SK-N-SH (cell line): ENCODE data around the gene CARS2.

Experiments
- CTCF ChIP-seq: fragments of 200-600 bp; sonication (generic); IDR thresholded peaks from 2 replicates; pipeline ENCODE4 v1.6.1; 2017; ENCODE audit warnings: antibody characterized with exemption, mild to moderate bottlenecking, moderate library complexity
- EP300 ChIP-seq, 2 experiments: IDR thresholded peaks; 2 replicates each; pipeline versions ENCODE4 v1.4.0 to v1.6.1; 2012; ENCODE audit warnings: borderline replicate concordance in 1 of 2, low read depth in 1 of 2, low read length in 1 of 2
- GABPA ChIP-seq: IDR thresholded peaks from 2 replicates; pipeline ENCODE4 v1.4.0; 2012; ENCODE audit warnings: low read depth, mild to moderate bottlenecking
- MAX ChIP-seq: IDR thresholded peaks from 2 replicates; pipeline ENCODE4 v1.4.0; 2012; ENCODE audit warnings: low read depth
- MXI1 ChIP-seq: IDR thresholded peaks from 2 replicates; pipeline ENCODE4 v1.6.1; 2012; ENCODE audit warnings: mild to moderate bottlenecking, low read depth, low read length, improper control_type of control experiment
- NRF1 ChIP-seq: IDR thresholded peaks from 2 replicates; pipeline ENCODE4 v1.6.1; 2012; ENCODE audit warnings: low read depth, mild to moderate bottlenecking, low read length
- PBX3 ChIP-seq: IDR thresholded peaks from 2 replicates; pipeline ENCODE4; 2012
- POLR2AphosphoS5 ChIP-seq: IDR thresholded peaks from 2 replicates; pipeline ENCODE4 v1.6.1; 2012; ENCODE audit warnings: low read depth, low read length
- RAD21 ChIP-seq: IDR thresholded peaks from 2 replicates; pipeline ENCODE4 v1.6.1; 2012; ENCODE audit warnings: mild to moderate bottlenecking, low read length
- RCOR1 ChIP-seq: fragments of 150-350 bp; IDR thresholded peaks from 2 replicates; pipeline ENCODE4 v1.6.1; 2017; ENCODE audit warnings: antibody characterized with exemption, low read length
- REST ChIP-seq: IDR thresholded peaks from 2 replicates; pipeline ENCODE4 v1.6.1; 2012; ENCODE audit warnings: mild to moderate bottlenecking, low read depth, low read length, moderate library complexity
- RFX5 ChIP-seq: IDR thresholded peaks from 2 replicates; pipeline ENCODE4 v1.6.1; 2012; ENCODE audit warnings: mild to moderate bottlenecking, improper control_type of control experiment, low read length
- TAF1 ChIP-seq: IDR thresholded peaks from 2 replicates; pipeline ENCODE4 v1.6.1; 2012; ENCODE audit warnings: low read depth, mild to moderate bottlenecking, low read length, moderate library complexity, borderline replicate concordance
- TCF12 ChIP-seq: IDR thresholded peaks from 2 replicates; pipeline ENCODE4 v1.4.0; 2012

GRCh38 chr13:110666255-110666533 lies 39.7 kb downstream of the CARS2 start:
- TF ChIP-seq REST (no peak), TCF12 (no peak), NRF1 (no peak), CTCF (no peak), RAD21 (no peak), TAF1 (no peak), GABPA (no peak), EP300 (IDR thresholded peaks at IDR 0.05; ENCODE audit: borderline replicate concordance in 1 of 2, low read depth in 1 of 2, low read length in 1 of 2) (no peak), POLR2AphosphoS5 (no peak), RCOR1 (no peak), MXI1 (no peak), MAX (no peak), PBX3 (no peak), RFX5 (no peak)
